NCI-H2081 (cell line): ENCODE results near the gene PLG.
"Not testable (repeated sequence)": the region's sequence is repeated elsewhere in the genome, so short reads cannot be mapped to it uniquely, and the experiment has no call there.

ENCODE experiments used
- DNase-seq, 2 experiments: peaks; one replicate each; lab custom pipeline; 2025; lab: John Stamatoyannopoulos, UW

PLG gene

DNA sequence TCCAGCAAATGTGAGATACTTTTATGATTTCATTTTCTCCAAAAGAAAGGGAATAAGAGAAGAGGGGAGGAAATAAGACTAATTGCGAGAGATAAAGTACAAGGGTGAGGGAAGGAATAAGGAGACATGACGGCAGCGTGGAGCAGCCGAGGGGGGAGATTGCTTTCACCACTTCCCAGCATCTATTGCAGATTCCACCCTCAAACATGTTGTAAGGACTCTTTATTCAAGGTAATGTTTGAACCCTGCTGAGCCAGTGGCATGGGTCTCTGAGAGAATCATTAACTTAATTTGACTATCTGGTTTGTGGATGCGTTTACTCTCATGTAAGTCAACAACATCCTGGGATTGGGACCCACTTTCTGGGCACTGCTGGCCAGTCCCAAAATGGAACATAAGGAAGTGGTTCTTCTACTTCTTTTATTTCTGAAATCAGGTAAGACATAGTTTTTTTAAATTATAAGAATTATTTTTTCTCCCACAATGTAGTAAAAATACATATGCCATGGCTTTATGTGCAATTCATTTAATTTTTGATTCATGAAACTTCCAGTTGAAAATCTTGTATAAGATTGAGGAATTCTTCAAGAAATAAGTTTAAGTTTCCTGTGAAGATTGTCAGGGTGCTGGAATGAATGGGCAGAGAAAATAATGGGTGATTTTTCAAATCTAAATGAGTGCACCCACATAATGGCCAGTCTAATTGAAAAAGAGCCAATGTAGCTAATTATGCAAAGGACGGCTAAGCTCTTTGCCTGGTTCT lies at the start of gene PLG:
Gene PLG, plus strand, starts transcription at position 327 of the 763 bp plus-strand sequence. Its CDS starts 61 bp downstream, at position 388.
- not testable (repeated sequence) for DNase-seq

- DNase-seq: no peak
Measured at GRCh38 chr6:160659562-160659961, 42.5 kb upstream of the PLG start.

- DNase-seq: no peak
Measured at GRCh38 chr6:160661216-160661615, 40.8 kb upstream of the PLG start.

- DNase-seq: no peak
Measured at GRCh38 chr6:160662429-160662828, 39.6 kb upstream of the PLG start.

GRCh38 chr6:160662842-160663241 lies 39.2 kb upstream of the PLG start:
- DNase-seq: no peak

DNA sequence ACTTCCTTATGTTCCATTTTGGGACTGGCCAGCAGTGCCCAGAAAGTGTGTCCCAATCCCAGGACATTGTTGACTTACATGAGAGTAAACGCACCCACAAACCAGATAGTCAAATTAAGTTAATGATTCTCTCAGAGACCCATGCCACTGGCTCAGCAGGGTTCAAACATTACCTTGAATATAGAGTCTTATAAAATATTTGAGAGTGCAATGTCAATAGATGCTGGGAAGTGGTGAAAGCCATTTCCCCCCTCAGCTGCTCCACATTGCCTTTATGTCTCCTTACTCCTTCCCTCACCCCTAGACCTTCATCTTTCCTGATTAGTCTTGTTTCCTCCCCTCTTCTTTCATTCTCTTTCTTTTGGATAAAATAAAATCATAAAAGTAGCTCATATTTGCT lies 37.8 kb upstream of the PLG start, which contains the start of gene LPA:
Gene LPA, minus strand, starts transcription at position 78 of the 400 bp plus-strand sequence. Its CDS starts 61 bp downstream, at position 17.
- not testable (repeated sequence) for DNase-seq

GRCh38 chr6:160667639-160668481 lies 34.2 kb upstream of the PLG start:
- peak; percentile 0 to 28 for DNase-seq

GRCh38 chr6:160668589-160668988 lies 33.5 kb upstream of the PLG start:
- DNase-seq: no peak

DNA sequence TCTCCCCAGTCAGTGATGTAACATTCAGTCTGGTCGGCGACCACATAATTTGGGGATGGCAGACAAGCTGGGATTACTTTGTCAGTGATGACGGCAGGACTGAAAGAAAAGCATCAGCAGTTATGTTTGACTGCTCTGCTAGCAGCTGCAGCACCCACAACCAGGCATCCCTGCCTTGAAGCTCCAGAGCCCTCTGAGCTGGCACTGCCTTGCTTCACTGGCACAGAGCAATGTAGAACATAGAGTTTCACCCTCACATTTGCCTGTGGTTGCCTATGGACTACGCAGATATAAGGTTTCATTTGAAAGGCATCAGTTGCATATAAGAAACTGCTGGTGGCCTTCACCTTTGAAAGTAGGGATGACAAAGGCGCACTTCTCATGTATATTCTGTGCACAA lies 25.6 kb upstream of the PLG start:
- DNase-seq: not testable (repeated sequence)

- no peak for DNase-seq
Measured at GRCh38 chr6:160678230-160678629, 23.8 kb upstream of the PLG start.

- DNase-seq: no peak
Measured at GRCh38 chr6:160678744-160679401, 23.2 kb upstream of the PLG start.

- DNase-seq: no peak
Measured at GRCh38 chr6:160679402-160679769, 22.7 kb upstream of the PLG start.

GRCh38 chr6:160685101-160685761 lies 16.8 kb upstream of the PLG start:
- not testable (repeated sequence) for DNase-seq

- DNase-seq: no peak
Measured at GRCh38 chr6:160685762-160686450, 16.1 kb upstream of the PLG start.

- DNase-seq: no peak
Measured at GRCh38 chr6:160690458-160690857, 11.6 kb upstream of the PLG start.

- DNase-seq: no peak
Measured at GRCh38 chr6:160691617-160692016, 10.4 kb upstream of the PLG start.

DNA sequence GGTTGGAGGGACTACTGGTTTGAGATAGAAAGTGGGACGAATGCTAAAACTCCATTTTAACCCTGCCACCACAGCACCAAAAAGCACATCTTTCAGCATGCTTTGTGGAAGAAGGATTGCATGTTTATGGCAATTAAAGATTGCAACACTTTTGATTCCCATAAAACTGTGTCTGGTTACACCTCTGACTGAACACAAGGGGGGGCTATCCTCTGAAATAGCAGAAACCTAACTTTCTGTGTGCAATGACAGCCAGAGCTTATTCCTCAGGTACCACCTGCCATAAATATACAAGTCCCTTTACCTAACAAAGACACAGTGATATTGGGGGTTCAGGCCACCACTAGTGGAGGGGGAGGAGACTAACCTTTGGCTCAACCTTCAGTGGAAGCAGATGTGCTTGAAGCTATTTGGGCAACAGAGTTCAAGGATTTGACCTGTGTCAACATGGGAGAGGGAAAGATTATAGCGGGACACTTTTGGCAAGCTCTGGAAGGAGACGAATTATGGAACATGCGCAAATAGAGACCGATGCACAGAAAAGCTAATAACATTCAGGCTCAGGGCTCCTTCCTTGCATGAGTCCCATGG lies 9.6 kb upstream of the PLG start:
- DNase-seq: no peak

GRCh38 chr6:160695025-160695424 lies 7.0 kb upstream of the PLG start:
- not testable (repeated sequence) for DNase-seq

GRCh38 chr6:160695622-160696021 lies 6.4 kb upstream of the PLG start:
- not testable (repeated sequence) for DNase-seq

- DNase-seq: not testable (repeated sequence)
Measured at GRCh38 chr6:160696884-160697283, 5.2 kb upstream of the PLG start.

DNA sequence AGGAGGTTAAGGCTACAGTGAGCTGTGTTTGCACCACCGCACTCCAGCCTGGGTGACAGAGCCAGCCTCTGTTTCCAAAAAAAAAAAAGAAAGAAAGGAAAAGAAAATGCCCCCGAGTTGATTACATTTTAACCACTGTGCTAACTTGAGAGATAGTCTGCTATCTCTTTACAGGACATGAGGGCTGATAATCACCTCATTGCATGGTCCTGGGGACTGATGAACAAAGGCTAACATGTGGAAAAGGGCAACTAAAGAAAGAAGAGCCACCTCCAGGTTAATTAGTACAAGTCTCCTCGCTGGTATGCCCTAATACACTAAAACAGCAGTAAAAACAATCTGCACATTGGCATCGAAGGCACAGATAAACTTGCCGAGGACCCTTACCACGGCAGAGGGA lies 4.2 kb upstream of the PLG start:
- no peak for DNase-seq
